Glomerular visceral epithelial cell (primary cell): ENCODE results near the gene C6orf141.

Experiments used
- DNase-seq: peaks from one replicate; pipeline ENCODE4 v3.0.0-alpha.2; 2016; ENCODE audit errors: extremely low spot score

C6orf141 gene

GRCh38 chr6:49550492-49551077 is at the start of gene C6orf141:
Gene C6orf141, plus strand, starts transcription at chr6:49550668. Its CDS starts 125 bp downstream, at chr6:49550793.
- DNase-seq = peak; percentile 16

GRCh38 chr6:49504666-49505065 is 45.8 kb upstream of the C6orf141 start:
- DNase-seq = no peak

GRCh38 chr6:49506569-49507111 is 43.8 kb upstream of the C6orf141 start:
- no peak for DNase-seq

- DNase-seq = no peak
These were observed 41.1 kb upstream of the C6orf141 start for GRCh38 chr6:49509342-49509741.

- DNase-seq = no peak
These were observed 37.1 kb upstream of the C6orf141 start for GRCh38 chr6:49513153-49513989.

- DNase-seq = no peak
These were observed 35.6 kb upstream of the C6orf141 start for GRCh38 chr6:49514571-49515484.

GRCh38 chr6:49515485-49516146 is 34.9 kb upstream of the C6orf141 start:
- no peak for DNase-seq

GRCh38 chr6:49516147-49516505 is 34.3 kb upstream of the C6orf141 start:
- no peak for DNase-seq

- no peak for DNase-seq
These were observed 32.5 kb upstream of the C6orf141 start for GRCh38 chr6:49517919-49518318.

- no peak for DNase-seq
These were observed 30.8 kb upstream of the C6orf141 start for GRCh38 chr6:49519660-49520059.

GRCh38 chr6:49522710-49523593 is 27.5 kb upstream of the C6orf141 start:
- no peak for DNase-seq

GRCh38 chr6:49523901-49524300 is 26.6 kb upstream of the C6orf141 start:
- DNase-seq = no peak

GRCh38 chr6:49524541-49524940 is 25.9 kb upstream of the C6orf141 start:
- DNase-seq = no peak

- no peak for DNase-seq
These were observed 23.9 kb upstream of the C6orf141 start for GRCh38 chr6:49526598-49526997.

- DNase-seq = no peak
These were observed 23.1 kb upstream of the C6orf141 start for GRCh38 chr6:49527320-49527719.

GRCh38 chr6:49528571-49528970 is 21.9 kb upstream of the C6orf141 start:
- DNase-seq = no peak

- no peak for DNase-seq
These were observed 20.2 kb upstream of the C6orf141 start for GRCh38 chr6:49530141-49530776.

GRCh38 chr6:49531774-49532569 is 18.5 kb upstream of the C6orf141 start:
- peak; percentile 55 for DNase-seq

GRCh38 chr6:49535795-49536194 is 14.7 kb upstream of the C6orf141 start:
- no peak for DNase-seq
